Measurements from ENCODE around the gene SYCP2. TPM values are rescaled to one million over a fixed set of nuclear protein-coding genes. Genes with fewer than 3 reads are reported as not detected.

Gene SYCP2
- total RNA-seq, 1 experiment from 2014 or later, result 0.88 TPM

DNA sequence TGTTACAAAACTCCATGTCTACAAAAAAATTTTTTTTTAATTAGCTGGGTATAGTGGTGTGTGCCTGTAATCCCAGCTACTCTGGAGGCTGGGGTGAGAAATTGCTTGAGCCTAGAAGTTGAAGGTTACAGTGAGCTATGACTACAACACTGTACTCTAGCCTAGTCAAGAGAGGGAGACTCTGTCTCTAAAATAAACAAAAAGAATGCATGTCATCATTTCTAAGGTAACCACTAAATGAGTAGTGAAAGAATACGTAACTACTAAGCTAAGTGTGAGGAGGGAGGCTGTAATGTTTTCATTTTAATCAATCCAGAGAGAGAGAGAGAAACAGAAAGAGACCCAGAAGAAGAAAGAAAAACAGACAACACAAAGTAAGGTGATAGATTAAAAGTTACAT is 9.9 kb downstream of the SYCP2 start:
- ChIA-PET POLR2A (ENCODE audit: low non-redundant PET) (no interaction called here), CTCF (no interaction called here)
- Histone ChIP-seq H3K4me3 (ENCODE audit: low read depth, low read length, poor library complexity, severe bottlenecking) (no peak overlapping the region), H3K4me1 (ENCODE audit: insufficient read depth, low read length, poor library complexity, severe bottlenecking) (no peaks in the 10 kb centered on the region), H3K36me3 (ENCODE audit: insufficient read depth, low read length, poor library complexity, severe bottlenecking) (no peaks in the 10 kb centered on the region), H3K27me3 (replicated peaks; ENCODE audit: insufficient read depth, low read depth, low read length, poor library complexity) (no peaks in the 10 kb centered on the region), H3K9me3 (ENCODE audit: low read depth, low read length, poor library complexity, severe bottlenecking) (no peaks in the 10 kb centered on the region), H3K27ac (ENCODE audit: low read depth, low read length, poor library complexity, severe bottlenecking) (no peak overlapping the region)
- TF ChIP-seq, protein P1, sequence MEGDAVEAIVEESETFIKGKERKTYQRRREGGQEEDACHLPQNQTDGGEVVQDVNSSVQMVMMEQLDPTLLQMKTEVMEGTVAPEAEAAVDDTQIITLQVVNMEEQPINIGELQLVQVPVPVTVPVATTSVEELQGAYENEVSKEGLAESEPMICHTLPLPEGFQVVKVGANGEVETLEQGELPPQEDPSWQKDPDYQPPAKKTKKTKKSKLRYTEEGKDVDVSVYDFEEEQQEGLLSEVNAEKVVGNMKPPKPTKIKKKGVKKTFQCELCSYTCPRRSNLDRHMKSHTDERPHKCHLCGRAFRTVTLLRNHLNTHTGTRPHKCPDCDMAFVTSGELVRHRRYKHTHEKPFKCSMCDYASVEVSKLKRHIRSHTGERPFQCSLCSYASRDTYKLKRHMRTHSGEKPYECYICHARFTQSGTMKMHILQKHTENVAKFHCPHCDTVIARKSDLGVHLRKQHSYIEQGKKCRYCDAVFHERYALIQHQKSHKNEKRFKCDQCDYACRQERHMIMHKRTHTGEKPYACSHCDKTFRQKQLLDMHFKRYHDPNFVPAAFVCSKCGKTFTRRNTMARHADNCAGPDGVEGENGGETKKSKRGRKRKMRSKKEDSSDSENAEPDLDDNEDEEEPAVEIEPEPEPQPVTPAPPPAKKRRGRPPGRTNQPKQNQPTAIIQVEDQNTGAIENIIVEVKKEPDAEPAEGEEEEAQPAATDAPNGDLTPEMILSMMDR (conservative IDR thresholded peaks at IDR 0.05; ENCODE audit: low read depth, low read length), result no peak
- TF ChIP-seq EZH2 (IDR thresholded peaks at IDR 0.05; ENCODE audit: borderline replicate concordance, low read depth, low read length, poor library complexity, severe bottlenecking), result no peak
- no TSS peak for BruUV-seq (replicated peaks)
- DNase-seq (ENCODE audit: low spot score), result no peak
- intact Hi-C loops (cut with micrococcal nuclease; ENCODE audit: unreplicated experiment), result no loop called here

DNA sequence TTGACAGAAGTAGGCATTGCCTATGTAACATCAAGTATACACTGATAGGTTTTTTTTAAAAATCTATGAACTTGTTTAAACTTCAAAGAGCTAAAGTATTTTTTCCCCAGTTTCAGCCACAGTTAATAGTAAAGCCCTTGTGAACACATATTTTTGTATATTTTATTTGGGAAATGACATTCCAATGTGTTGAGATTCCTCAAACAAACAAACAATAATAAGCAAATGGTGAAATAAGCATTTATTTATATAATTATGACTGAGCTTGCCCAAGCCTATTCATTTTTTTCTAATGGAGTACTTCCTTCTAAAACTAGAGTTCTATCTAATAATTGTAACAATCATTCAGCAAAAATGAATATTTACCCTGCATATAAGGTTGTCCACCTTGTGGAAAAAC is 12.5 kb downstream of the SYCP2 start:
- no peak overlapping the region for H3K27ac ChIP-seq (ENCODE audit: low read depth, low read length, poor library complexity, severe bottlenecking)
- no peaks in the 10 kb centered on the region for H3K27me3 ChIP-seq (replicated peaks; ENCODE audit: insufficient read depth, low read depth, low read length, poor library complexity)
- H3K36me3 ChIP-seq (ENCODE audit: insufficient read depth, low read length, poor library complexity, severe bottlenecking), result no peaks in the 10 kb centered on the region
- ChIA-PET POLR2A (ENCODE audit: low non-redundant PET) (no interaction called here), CTCF (no interaction called here)
- TF ChIP-seq EZH2 (IDR thresholded peaks at IDR 0.05; ENCODE audit: borderline replicate concordance, low read depth, low read length, poor library complexity, severe bottlenecking), result no peak
- TF ChIP-seq, protein P1 (conservative IDR thresholded peaks at IDR 0.05; ENCODE audit: low read depth, low read length), result no peak
- H3K9me3 ChIP-seq (ENCODE audit: low read depth, low read length, poor library complexity, severe bottlenecking), result no peaks in the 10 kb centered on the region
- no peaks in the 10 kb centered on the region for H3K4me1 ChIP-seq (ENCODE audit: insufficient read depth, low read length, poor library complexity, severe bottlenecking)
- intact Hi-C loops (cut with micrococcal nuclease; ENCODE audit: unreplicated experiment), result no loop called here
- no TSS peak for BruUV-seq (replicated peaks)
- no peak overlapping the region for H3K4me3 ChIP-seq (ENCODE audit: low read depth, low read length, poor library complexity, severe bottlenecking)
- DNase-seq (ENCODE audit: low spot score), result no peak

DNA sequence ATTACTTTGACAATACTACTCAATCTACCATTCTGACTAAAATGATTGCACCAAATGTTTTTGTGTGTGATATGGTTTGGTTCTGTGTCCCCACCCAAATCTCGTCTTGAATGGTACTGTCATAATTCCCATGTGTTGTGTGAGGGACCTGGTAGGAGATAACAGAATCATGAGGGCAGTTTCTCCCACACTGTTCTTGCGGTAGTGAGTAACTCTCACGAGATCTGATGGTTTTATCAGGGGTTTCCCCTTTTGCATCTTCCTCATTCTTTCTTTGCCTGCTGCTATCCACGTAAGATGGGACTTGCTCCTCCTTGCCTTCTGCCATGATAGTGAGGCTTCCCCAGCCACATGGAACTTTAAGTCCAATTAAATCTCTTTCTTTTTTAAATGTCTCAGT is 20.8 kb downstream of the SYCP2 start:
- H3K36me3 ChIP-seq (ENCODE audit: insufficient read depth, low read length, poor library complexity, severe bottlenecking), result no peaks in the 10 kb centered on the region
- H3K4me3 ChIP-seq (ENCODE audit: low read depth, low read length, poor library complexity, severe bottlenecking), result no peak overlapping the region
- intact Hi-C loops (cut with micrococcal nuclease; ENCODE audit: unreplicated experiment), result no loop called here
- TF ChIP-seq EZH2 (IDR thresholded peaks at IDR 0.05; ENCODE audit: borderline replicate concordance, low read depth, low read length, poor library complexity, severe bottlenecking), result no peak
- TF ChIP-seq, protein P1 (conservative IDR thresholded peaks at IDR 0.05; ENCODE audit: low read depth, low read length), result no peak
- H3K4me1 ChIP-seq (ENCODE audit: insufficient read depth, low read length, poor library complexity, severe bottlenecking), result no peaks in the 10 kb centered on the region
- no peak overlapping the region for H3K27ac ChIP-seq (ENCODE audit: low read depth, low read length, poor library complexity, severe bottlenecking)
- peaks cover 38% of the 10 kb centered on the region for H3K27me3 ChIP-seq (replicated peaks; ENCODE audit: insufficient read depth, low read depth, low read length, poor library complexity)
- no TSS peak for BruUV-seq (replicated peaks)
- no peak for DNase-seq (ENCODE audit: low spot score)
- POLR2A ChIA-PET (ENCODE audit: low non-redundant PET), result no interaction called here
- no peaks in the 10 kb centered on the region for H3K9me3 ChIP-seq (ENCODE audit: low read depth, low read length, poor library complexity, severe bottlenecking)
- CTCF ChIA-PET, result no interaction called here

Data from A673 (cell line).